Karpas-422 (cell line): ENCODE measurements around the gene CLDN1. TPM values are rescaled to one million over a fixed set of nuclear protein-coding genes. Genes with fewer than 3 reads are reported as not detected.

ENCODE experiments used
- DNase-seq: peaks from one replicate; pipeline ENCODE4 v3.0.0-alpha.2; 2015
- H2AFZ ChIP-seq: fragments of 200-600 bp; sonication (generic); 2 replicates; pipeline ENCODE4 v1.6.1; 2014; ENCODE audit warnings: antibody characterized with exemption, low read length, mixed read lengths
- H3K27ac ChIP-seq: fragments of 200-600 bp; sonication (generic); 2 replicates; pipeline ENCODE4 v1.5.1; 2014; ENCODE audit warnings: mild to moderate bottlenecking, low read length, moderate library complexity
- H3K27me3 ChIP-seq: fragments of 200-600 bp; sonication (generic); 2 replicates; pipeline ENCODE4 v1.6.1; 2014; ENCODE audit warnings: low read length, mixed read lengths
- H3K36me3 ChIP-seq: fragments of 200-600 bp; sonication (generic); 2 replicates; pipeline ENCODE4 v1.6.1; 2014; ENCODE audit warnings: low read length, mixed read lengths; ENCODE audit not compliant: insufficient read depth
- H3K4me1 ChIP-seq: fragments of 200-600 bp; sonication (generic); 2 replicates; pipeline ENCODE4 v1.6.1; 2014; ENCODE audit warnings: mild to moderate bottlenecking, low read length, mixed read lengths
- H3K4me2 ChIP-seq: fragments of 200-600 bp; sonication (generic); 2 replicates; pipeline ENCODE4 v1.6.1; 2014; ENCODE audit warnings: low read length, low read depth, mild to moderate bottlenecking; ENCODE audit not compliant: poor library complexity, severe bottlenecking
- H3K4me3 ChIP-seq: fragments of 200-600 bp; sonication (generic); 2 replicates; pipeline ENCODE4 v1.5.1; 2014; ENCODE audit warnings: mild to moderate bottlenecking, antibody characterized with exemption, low read length, mixed read lengths
- H3K79me2 ChIP-seq: fragments of 200-600 bp; sonication (generic); 2 replicates; pipeline ENCODE4 v1.6.1; 2014; ENCODE audit warnings: mild to moderate bottlenecking, low read length, mixed read lengths
- H3K9ac ChIP-seq: fragments of 200-600 bp; sonication (generic); 2 replicates; pipeline ENCODE4 v1.6.0; 2014; ENCODE audit warnings: low read length
- H3K9me2 ChIP-seq: fragments of 200-600 bp; sonication (generic), shearing (Covaris generic); replicated peaks from 2 replicates; pipeline ENCODE4 v1.6.0; 2014; ENCODE audit warnings: mild to moderate bottlenecking, low read length, moderate library complexity; ENCODE audit not compliant: insufficient read depth
- H3K9me3 ChIP-seq: fragments of 300-700, 200-600 bp; sonication (generic); 2 replicates; pipeline ENCODE4 v1.6.1; 2014; ENCODE audit warnings: low read length, mixed read lengths
- H4K20me1 ChIP-seq: fragments of 200-600 bp; sonication (generic); 2 replicates; pipeline ENCODE4 v1.6.1; 2014; ENCODE audit warnings: mild to moderate bottlenecking, antibody characterized with exemption, low read length, low read depth; ENCODE audit not compliant: insufficient read depth
- total RNA-seq: library from RNA; depleted of rRNA; stranded (reverse); fragments of >200 nt; shearing (Covaris generic); gene quantifications from 2 replicates; pipeline ENCODE4 v1.2.3, GENCODE V29; 2014; ENCODE audit warnings: low replicate concordance; rRNA removed

Gene CLDN1
- total RNA-seq, result not detected in 2 replicates

GRCh38 chr3:190321789-190322603 lies at the start of gene CLDN1:
Gene CLDN1 (minus strand): TSS chr3:190322446. CDS start chr3:190322206, 240 bp downstream.
- Histone ChIP-seq H3K9ac (no peak within 1 kb of the TSS), H3K27ac (no peak within 1 kb of the TSS)

GRCh38 chr3:190371152-190371551 lies 48.9 kb upstream of the CLDN1 start:
- no peak overlapping the region for H3K27ac ChIP-seq
- H3K36me3 ChIP-seq, result no peaks in the 10 kb centered on the region
- H2AFZ ChIP-seq, result no peak overlapping the region
- no peaks in the 10 kb centered on the region for H3K9me2 ChIP-seq
- H3K9ac ChIP-seq, result no peak overlapping the region
- H3K4me1 ChIP-seq, result no peaks in the 10 kb centered on the region
- DNase-seq, result no peak
- no peaks in the 10 kb centered on the region for H4K20me1 ChIP-seq
- H3K4me2 ChIP-seq, result no peak overlapping the region
- peaks cover 16% of the 10 kb centered on the region; the same call in 1 of the 2 replicates for H3K9me3 ChIP-seq
- H3K79me2 ChIP-seq, result no peaks in the 10 kb centered on the region
- no peak overlapping the region for H3K4me3 ChIP-seq
- no peaks in the 10 kb centered on the region for H3K27me3 ChIP-seq

More at GRCh38 chr3:190321789-190322603, at the start of gene CLDN1:
- Histone ChIP-seq H3K9me3 (no peaks in the 10 kb centered on the region; the same call in 1 of the 2 replicates), H3K4me1 (no peaks in the 10 kb centered on the region), H3K36me3 (no peaks in the 10 kb centered on the region), H2AFZ (no peak within 1 kb of the TSS), H3K4me3 (no peak within 1 kb of the TSS), H4K20me1 (no peaks in the 10 kb centered on the region), H3K27me3 (no peaks in the 10 kb centered on the region), H3K79me2 (no peaks in the 10 kb centered on the region), H3K4me2 (no peak within 1 kb of the TSS), H3K9me2 (no peaks in the 10 kb centered on the region)
- DNase-seq, result no peak

DNA sequence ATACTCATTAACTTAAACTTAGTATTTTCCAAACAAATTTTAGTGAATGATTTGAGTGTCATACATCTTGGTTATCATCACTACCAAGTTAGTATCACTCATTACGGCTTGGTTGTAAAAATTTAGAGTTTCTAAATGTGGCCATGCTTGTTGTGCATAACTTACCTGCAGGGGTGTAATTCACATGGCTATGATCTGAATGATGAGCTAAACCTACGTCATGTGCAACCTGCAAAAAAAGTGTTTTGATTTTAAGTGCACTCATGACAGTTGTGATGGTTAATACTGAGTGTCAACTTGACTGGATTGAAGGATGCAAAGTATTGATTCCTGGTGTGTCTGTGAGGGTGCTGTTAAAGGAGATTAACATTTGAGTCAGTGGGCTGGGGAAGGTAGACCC lies 48.1 kb upstream of the CLDN1 start:
- no peak overlapping the region for H2AFZ ChIP-seq
- no peaks in the 10 kb centered on the region for H3K36me3 ChIP-seq
- no peak overlapping the region for H3K27ac ChIP-seq
- H4K20me1 ChIP-seq, result no peaks in the 10 kb centered on the region
- H3K4me1 ChIP-seq, result no peaks in the 10 kb centered on the region
- no peaks in the 10 kb centered on the region for H3K79me2 ChIP-seq
- H3K9me3 ChIP-seq, result peaks cover 16% of the 10 kb centered on the region; the same call in 1 of the 2 replicates
- no peak overlapping the region for H3K9ac ChIP-seq
- no peaks in the 10 kb centered on the region for H3K9me2 ChIP-seq
- H3K27me3 ChIP-seq, result no peaks in the 10 kb centered on the region
- DNase-seq, result no peak
- no peak overlapping the region for H3K4me2 ChIP-seq
- no peak overlapping the region for H3K4me3 ChIP-seq

DNA sequence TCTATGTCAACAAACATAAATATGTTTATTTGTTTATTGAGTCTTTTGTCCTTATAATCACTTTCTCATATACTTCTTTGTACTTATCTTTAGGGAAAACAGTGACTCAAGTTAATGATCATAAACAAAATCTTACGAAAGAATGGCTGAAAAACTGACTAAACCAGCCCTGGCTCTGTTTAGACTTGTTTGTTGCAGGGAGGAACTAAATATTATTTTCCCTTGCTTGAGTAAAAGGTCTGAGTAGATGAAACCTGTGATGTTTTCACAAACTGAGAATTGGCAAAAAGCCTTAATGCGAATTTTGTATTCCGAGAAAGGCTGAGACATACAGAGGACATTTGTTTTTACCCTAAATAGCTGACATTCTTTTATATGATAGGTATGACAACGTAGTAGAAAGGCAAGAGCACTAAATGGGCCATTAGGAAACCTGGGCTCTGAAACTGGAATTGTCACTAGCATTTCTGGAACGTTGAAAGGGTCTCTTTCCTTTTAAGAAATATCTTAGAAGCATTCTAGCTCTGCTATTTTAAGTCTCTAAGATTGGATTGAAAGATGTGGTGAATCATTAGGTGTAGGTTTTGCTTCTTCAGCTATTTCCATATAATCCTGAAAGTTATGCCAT lies 47.5 kb upstream of the CLDN1 start:
- Histone ChIP-seq H3K27ac (no peak overlapping the region), H3K79me2 (no peaks in the 10 kb centered on the region), H3K9ac (no peak overlapping the region), H3K9me3 (peaks cover 16% of the 10 kb centered on the region; the same call in 1 of the 2 replicates), H2AFZ (no peak overlapping the region), H3K4me3 (no peak overlapping the region), H4K20me1 (no peaks in the 10 kb centered on the region), H3K9me2 (no peaks in the 10 kb centered on the region), H3K27me3 (no peaks in the 10 kb centered on the region), H3K4me2 (no peak overlapping the region), H3K4me1 (no peaks in the 10 kb centered on the region), H3K36me3 (no peaks in the 10 kb centered on the region)
- DNase-seq, result no peak

DNA sequence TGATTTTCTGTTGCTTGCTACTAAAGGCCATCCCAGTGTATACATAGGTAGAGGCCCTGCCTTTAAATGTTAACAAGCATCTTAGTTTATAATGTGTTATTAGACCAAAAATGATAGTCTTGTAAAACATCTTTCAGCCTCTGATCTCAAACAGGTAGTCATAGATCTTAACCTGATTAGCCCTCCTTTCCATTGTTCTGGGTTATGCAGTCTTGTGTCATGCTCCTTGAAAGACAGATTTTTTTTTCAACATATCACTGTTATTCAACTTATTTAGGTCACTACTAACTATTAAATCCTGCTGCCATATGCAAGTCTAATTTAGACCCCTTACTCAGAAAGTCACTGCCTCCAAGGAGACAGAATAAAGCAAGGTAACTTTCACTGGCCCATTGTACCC lies 46.6 kb upstream of the CLDN1 start:
- H3K4me2 ChIP-seq, result no peak overlapping the region
- no peak for DNase-seq
- H3K4me1 ChIP-seq, result no peaks in the 10 kb centered on the region
- peaks cover 16% of the 10 kb centered on the region; the same call in 1 of the 2 replicates for H3K9me3 ChIP-seq
- H4K20me1 ChIP-seq, result no peaks in the 10 kb centered on the region
- H3K79me2 ChIP-seq, result no peaks in the 10 kb centered on the region
- H2AFZ ChIP-seq, result no peak overlapping the region
- no peak overlapping the region for H3K4me3 ChIP-seq
- no peaks in the 10 kb centered on the region for H3K27me3 ChIP-seq
- no peaks in the 10 kb centered on the region for H3K36me3 ChIP-seq
- no peak overlapping the region for H3K27ac ChIP-seq
- H3K9ac ChIP-seq, result no peak overlapping the region
- no peaks in the 10 kb centered on the region for H3K9me2 ChIP-seq

- Histone ChIP-seq H3K79me2 (no peaks in the 10 kb centered on the region), H3K9me2 (no peaks in the 10 kb centered on the region), H3K27me3 (no peaks in the 10 kb centered on the region), H3K27ac (no peak overlapping the region), H4K20me1 (no peaks in the 10 kb centered on the region), H3K9ac (no peak overlapping the region), H3K4me1 (no peaks in the 10 kb centered on the region), H3K36me3 (no peaks in the 10 kb centered on the region), H2AFZ (no peak overlapping the region), H3K9me3 (peaks cover 8% of the 10 kb centered on the region; the same call in 1 of the 2 replicates), H3K4me2 (no peak overlapping the region), H3K4me3 (no peak overlapping the region)
- DNase-seq, result no peak
Observed at GRCh38 chr3:190366133-190366532, 43.9 kb upstream of the CLDN1 start.

DNA sequence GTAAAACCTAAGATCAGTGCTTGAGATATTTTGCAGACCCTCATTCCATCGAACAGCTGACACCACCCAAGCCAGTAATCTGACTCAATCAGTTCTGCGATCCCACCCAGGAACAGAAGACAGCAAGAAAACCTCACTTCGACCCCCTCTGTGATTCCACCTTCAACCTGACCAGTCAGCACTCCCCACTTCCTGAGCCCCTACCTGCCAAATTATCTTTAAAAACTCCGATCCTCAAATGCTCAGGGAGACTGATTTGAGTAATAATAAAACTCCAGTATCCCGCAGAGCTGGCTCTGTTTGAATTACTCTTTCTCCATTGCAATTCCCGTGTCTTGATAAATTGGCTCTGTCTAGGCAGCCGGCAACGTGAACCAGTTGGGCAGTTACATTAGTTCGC lies 40.0 kb upstream of the CLDN1 start:
- DNase-seq, result no peak
- no peaks in the 10 kb centered on the region for H3K36me3 ChIP-seq
- H3K4me1 ChIP-seq, result no peaks in the 10 kb centered on the region
- no peaks in the 10 kb centered on the region for H3K79me2 ChIP-seq
- peaks cover 4% of the 10 kb centered on the region; the same call in 1 of the 2 replicates for H3K9me3 ChIP-seq
- no peaks in the 10 kb centered on the region for H4K20me1 ChIP-seq
- H3K9me2 ChIP-seq, result no peaks in the 10 kb centered on the region
- no peaks in the 10 kb centered on the region for H3K27me3 ChIP-seq
- no peak overlapping the region for H3K27ac ChIP-seq
- H2AFZ ChIP-seq, result no peak overlapping the region
- H3K9ac ChIP-seq, result no peak overlapping the region
- H3K4me3 ChIP-seq, result no peak overlapping the region
- H3K4me2 ChIP-seq, result no peak overlapping the region

GRCh38 chr3:190361791-190362190 lies 39.5 kb upstream of the CLDN1 start:
- H4K20me1 ChIP-seq, result no peaks in the 10 kb centered on the region

More at GRCh38 chr3:190361791-190362190, 39.5 kb upstream of the CLDN1 start:
- Histone ChIP-seq H3K79me2 (no peaks in the 10 kb centered on the region), H3K36me3 (no peaks in the 10 kb centered on the region), H3K4me1 (no peaks in the 10 kb centered on the region), H2AFZ (no peak overlapping the region), H3K4me3 (no peak overlapping the region), H3K27me3 (no peaks in the 10 kb centered on the region), H3K4me2 (no peak overlapping the region), H3K9ac (no peak overlapping the region), H3K9me2 (no peaks in the 10 kb centered on the region), H3K9me3 (no peaks in the 10 kb centered on the region), H3K27ac (no peak overlapping the region)
- DNase-seq, result no peak
